GM19238 (cell line): ENCODE results near the gene LYRM4.

Experiments
- DNase-seq: peaks from one replicate; pipeline ENCODE4 v3.0.0; 2011; ENCODE audit warnings: low spot score; ENCODE audit not compliant: insufficient read length

The LYRM4 gene

GRCh38 chr6:5099537-5099936 is 161.2 kb downstream of the LYRM4 start:
- no peak for DNase-seq

DNA sequence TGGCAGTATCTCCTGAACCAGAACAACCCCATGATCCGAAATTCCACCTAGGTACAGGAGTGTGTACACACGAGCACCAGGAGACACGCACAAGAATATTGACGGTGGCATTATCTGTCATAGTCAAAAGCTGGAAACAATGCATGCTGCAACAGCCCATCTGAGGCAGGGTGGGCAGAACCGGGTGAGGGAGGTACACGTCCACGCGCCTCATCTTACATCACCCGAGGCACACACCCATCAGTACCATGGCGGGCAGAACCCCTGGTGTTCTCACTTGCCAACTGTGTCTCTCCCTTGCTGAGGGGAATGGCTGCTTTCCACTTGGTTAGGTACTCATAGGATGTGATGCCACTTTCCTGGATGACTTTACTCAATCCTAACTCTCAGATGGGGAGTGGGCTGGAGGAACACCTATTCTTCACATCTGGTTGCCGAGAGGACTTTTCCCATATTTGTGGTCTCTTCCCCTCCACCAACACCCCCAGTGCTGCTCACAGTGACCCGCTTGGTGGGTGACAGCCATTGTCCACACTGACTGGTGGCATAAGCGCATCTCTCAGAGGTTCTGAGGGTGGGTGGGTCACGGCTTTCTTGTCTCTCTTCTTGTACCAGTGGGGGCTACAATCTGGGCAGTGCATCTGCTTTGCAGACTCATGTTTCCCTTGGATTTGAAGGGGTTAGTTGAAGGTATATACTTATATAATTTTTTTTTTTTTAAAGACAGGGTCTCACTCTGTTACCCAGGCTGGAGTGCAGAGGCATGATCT is 162.1 kb downstream of the LYRM4 start:
- no peak for DNase-seq

- DNase-seq: no peak
Observed at GRCh38 chr6:5096482-5096881, 164.3 kb downstream of the LYRM4 start.

DNA sequence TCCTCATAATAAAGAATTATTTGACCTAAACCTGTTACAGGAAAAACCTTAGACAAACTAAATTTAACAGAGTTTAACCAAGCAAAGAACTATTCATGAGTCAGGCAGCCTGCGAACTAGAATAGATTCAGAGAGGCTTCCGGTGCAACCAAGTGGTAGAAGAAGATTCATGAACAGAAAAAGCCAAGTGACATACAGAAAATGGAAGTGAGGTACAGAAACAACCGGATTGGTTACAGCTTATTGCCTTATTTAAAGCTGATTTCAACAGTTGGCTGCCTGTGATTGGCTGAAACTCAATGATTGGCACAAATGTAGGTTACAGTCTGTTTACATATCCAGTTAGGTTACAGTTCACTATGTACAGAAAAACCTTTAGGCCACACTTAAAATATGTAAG is 165.5 kb downstream of the LYRM4 start:
- DNase-seq: no peak

DNA sequence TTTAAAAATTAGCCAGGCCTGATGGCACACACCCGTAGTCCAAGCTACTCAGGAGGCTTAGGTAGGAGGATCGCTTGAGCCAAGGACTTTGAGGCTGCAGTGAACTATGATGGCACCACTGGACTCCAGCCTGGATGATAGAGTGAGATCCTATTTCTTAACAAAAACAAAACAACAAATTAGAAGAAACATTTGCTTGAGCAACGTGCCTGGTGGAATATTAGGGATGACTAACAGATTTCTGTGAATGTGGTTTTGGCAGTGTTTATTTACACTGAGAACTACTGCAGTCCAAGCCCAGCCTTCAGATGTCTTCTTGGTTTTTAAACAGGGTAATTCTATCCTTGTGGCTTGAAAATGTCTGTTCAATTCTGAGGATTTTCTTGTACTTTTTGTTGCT is 166.4 kb downstream of the LYRM4 start:
- no peak for DNase-seq

DNA sequence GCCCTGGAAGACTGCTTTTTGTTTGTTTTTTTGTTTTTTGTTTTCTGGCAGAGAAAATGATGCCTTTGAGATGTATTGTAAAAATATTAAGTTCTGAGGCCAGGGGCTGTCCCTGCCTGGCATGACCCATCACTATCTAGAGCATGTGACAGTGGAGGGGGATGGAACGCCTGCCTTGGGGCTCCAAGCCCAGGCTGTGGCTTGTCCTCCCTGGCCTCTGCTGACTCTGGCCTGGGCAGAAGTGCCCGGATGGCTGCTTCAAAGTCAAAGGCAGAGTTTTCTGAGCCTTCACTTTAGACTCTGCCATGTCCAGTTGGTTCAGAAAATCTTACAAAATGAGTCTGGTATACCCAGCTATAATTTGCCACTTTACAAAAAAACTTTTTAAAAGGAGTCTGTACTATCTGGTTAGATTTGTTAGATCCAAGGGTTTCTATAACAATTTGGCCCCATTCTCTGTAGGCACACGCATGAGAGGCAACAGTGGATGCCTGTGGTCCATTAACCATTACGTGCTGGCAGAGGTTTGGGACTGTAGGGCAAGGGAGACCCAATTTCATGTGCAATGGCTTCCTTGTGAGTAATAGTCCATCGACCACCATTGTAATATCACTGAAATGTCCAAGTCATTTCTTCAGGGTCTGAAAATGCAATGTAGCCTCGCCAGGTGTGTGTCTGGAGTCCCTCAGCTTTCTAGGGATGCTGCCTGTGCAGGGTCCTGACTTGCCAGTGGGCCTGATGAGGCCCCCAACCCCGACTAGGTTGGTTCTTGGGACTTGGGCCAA is 167.3 kb downstream of the LYRM4 start:
- no peak for DNase-seq

GRCh38 chr6:5091210-5092069 is 169.3 kb downstream of the LYRM4 start:
- DNase-seq: no peak

- no peak for DNase-seq
Observed at GRCh38 chr6:5090603-5091002, 170.1 kb downstream of the LYRM4 start.

DNA sequence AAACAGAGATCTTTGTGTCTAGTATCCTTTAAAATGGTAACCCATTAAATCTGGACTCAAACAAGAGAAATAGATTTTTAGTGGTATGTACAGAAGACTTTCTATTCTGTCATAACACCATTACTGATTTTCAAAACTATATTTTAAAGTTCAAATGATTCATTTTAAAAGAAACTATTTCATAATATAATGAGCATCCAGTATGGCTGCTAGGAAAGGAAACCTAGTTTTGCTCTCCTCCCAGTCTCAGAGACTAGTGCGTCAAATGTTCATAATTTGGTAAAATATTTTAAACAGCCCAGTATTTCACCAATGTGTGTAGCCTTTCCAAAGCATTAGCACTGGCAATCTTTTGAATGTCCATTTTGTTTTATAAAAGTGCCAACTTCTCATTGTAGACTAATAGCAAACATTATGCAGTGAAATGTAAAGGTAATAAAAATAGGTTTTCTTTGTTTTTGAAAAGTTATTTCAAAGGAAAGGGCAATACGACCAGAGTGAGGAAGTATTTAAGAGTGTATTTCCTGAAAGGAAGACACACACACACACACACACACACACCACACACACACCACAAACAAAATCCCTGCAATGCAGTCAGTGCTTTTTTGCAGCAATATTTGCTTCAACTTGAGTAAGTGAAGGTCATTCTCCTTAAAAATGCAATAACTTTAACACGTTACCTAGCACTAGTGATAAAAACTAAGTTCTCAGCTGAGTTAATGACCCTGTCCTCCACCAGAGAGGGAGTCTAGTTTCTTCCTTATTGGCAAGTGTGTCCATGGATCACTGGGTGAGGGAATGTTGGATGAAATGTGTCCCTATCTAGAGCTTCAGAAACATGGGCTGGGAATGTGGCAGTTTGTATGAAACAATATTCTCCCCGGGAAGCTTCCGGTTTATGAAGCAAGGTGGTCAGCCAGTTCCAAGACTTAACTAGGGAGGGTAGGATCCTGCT is 171.0 kb downstream of the LYRM4 start:
- no peak for DNase-seq

DNA sequence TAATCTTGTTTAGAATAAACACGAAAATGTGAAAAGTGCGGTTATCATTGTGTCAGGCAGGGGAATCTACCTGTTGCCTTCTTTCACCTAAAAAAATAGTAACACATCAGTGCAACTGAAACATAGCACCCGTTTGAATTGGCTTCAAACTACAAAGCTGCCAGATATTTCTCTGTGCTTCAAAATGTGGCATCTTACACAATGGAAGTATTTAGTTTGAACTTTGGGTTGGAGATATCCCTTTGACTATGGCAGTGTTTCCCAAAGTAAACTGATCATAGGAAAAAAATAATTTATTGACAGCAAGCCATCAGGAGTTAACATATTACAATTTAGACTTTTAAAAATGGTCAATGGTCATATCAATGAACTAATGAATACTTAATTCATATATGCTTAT is 172.0 kb downstream of the LYRM4 start:
- no peak for DNase-seq

- DNase-seq: no peak
Observed at GRCh38 chr6:5087389-5087788, 173.4 kb downstream of the LYRM4 start.

- no peak for DNase-seq
Observed at GRCh38 chr6:5086294-5086890, 174.4 kb downstream of the LYRM4 start.

GRCh38 chr6:5085648-5086293 is 175.0 kb downstream of the LYRM4 start:
- no peak for DNase-seq

- DNase-seq: no peak
Observed at GRCh38 chr6:5084781-5085647, 175.7 kb downstream of the LYRM4 start, which contains the start of gene PPP1R3G. Gene PPP1R3G, plus strand, starts transcription at chr6:5085341. Its CDS starts 145 bp downstream, at chr6:5085486.

- no peak for DNase-seq
Observed at GRCh38 chr6:5084360-5084780, 176.4 kb downstream of the LYRM4 start.

GRCh38 chr6:5083813-5084359 is 176.9 kb downstream of the LYRM4 start:
- no peak for DNase-seq

- no peak for DNase-seq
Observed at GRCh38 chr6:5083307-5083583, 177.5 kb downstream of the LYRM4 start.

DNA sequence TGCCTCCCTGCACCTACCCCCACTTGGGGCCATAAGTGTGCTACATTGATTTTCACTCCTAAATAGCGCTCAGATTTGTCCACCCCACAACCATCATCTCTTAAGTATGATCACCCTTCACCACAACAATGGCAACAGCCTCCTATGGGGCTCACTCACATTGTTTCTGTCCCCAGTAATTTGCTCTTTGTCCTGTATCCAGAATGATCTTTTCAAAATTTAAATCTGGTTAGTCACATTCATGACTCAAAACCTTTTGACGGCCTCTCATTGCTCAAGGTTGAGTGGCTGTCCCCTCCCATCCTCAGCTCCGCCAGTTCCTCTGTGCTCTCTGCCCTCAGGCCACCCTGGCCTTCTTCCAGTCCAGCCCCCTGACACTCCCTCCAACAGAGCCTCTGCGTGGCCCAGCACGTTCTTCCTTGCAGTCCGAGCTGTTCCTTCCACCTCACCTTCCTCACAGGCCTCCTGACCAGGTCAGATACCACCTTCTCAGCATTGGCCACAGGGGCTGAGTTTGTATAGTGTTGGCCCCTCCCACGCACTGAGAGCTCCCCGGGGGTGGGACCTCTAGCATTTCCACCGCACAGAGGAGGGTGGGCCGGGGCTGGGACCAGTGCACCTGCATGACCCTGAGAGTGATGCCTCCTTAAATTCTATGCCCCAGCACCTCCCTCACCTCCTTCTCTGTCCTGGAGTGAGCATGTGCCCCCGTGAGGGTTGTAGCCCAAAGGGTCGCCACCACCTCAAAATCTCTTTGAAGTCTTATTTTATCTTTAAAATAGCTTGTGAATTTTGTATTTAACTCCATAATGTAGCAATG is 178.1 kb downstream of the LYRM4 start:
- no peak for DNase-seq
